ENCODE data around the gene ABHD16A. TPM values are rescaled to one million over a fixed set of nuclear protein-coding genes. Genes with fewer than 3 reads are reported as not detected.

ABHD16A gene
- total and polyA plus RNA-seq, 4 donors: 26.6 to 59.4 (median 34.9) TPM

GRCh38 chr6:31666337-31666965 lies 36.7 kb downstream of the ABHD16A start:
- WGBS: 3% methylated on average over 15 of the region's 15 CpGs
- TF ChIP-seq FOXA1 (IDR thresholded peaks at IDR 0.05) (no peak), RXRA (IDR thresholded peaks at IDR 0.05) (no peak)
- peak overlapping the region; percentile 87 to 98 (median 88) for H3K4me3 ChIP-seq (ENCODE audit: low read depth in 1 of 3, low read length in 3 of 3)
- peak overlapping the region; percentile 94 to 96 for H3K27ac ChIP-seq (ENCODE audit: low read depth in 1 of 2, low read length in 2 of 2)
- no peaks in the 10 kb centered on the region for H3K9me3 ChIP-seq (ENCODE audit: control insufficient read depth in 4 of 4, low read length in 3 of 4)
- DNase-seq (ENCODE audit: low spot score): no peak
- H3K27me3 ChIP-seq (ENCODE audit: control insufficient read depth in 4 of 4, insufficient read depth in 4 of 4, low read length in 3 of 4): no peaks in the 10 kb centered on the region
- H3K9ac ChIP-seq (ENCODE audit: low read depth in 1 of 2, low read length in 2 of 2): peak overlapping the region; percentile 81
- H3K4me1 ChIP-seq (ENCODE audit: control insufficient read depth in 4 of 4, insufficient read depth in 4 of 4, low read length in 3 of 4): peaks cover 4 to 45% (median 27%) of the 10 kb centered on the region in 4 donors
- peaks cover 11 to 44% (median 43%) of the 10 kb centered on the region in 4 donors for H3K36me3 ChIP-seq (ENCODE audit: control insufficient read depth in 4 of 4, insufficient read depth in 3 of 4, low read depth in 1 of 4, low read length in 3 of 4)

DNA sequence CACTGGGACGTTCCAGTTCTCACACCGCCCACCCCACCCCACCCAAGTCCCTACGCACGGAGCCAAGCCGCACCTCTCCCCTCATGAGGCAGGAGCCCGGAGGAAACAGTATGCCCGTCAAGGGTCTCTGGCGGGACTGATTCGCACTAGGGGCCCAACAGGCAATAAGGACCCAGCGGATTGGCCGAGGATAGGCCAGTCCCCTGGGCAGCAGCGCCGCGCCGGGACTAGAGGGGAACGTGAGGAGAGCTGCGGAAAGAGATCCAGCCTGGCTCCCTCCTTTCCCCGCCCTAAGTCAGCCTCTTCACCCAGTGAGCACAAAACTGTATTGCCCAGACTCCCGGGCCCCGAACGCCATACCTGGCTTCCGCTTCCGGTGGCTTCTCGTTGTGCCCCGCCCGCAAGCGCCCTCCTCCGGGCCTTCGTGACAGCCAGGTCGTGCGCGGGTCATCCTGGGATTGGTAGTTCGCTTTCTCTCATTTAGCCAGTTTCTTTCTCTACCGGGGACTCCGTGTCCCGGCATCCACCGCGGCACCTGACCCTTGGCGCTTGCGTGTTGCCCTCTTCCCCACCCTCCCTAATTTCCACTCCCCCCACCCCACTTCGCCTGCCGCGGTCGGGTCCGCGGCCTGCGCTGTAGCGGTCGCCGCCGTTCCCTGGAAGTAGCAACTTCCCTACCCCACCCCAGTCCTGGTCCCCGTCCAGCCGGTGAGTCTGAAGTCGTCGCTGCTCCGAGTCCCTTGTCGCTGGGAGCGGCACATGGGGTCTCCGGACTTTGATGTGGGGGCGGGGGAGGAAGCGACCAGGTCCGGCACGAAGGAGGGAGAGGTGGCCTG lies 37.4 kb downstream of the ABHD16A start, which contains the start of gene CSNK2B:
Gene CSNK2B, plus strand, starts transcription at position 580 of the 836 bp plus-strand sequence. CDS start 752 bp downstream, outside the sequence.
- TF ChIP-seq MAX (IDR thresholded peaks at IDR 0.05): peak; percentile 47
- no peak for TF ChIP-seq HNF4G (IDR thresholded peaks at IDR 0.05)
- peak in 1 of 2 donors; percentile 49 for TF ChIP-seq EGR1 (IDR thresholded peaks at IDR 0.05; ENCODE audit: low read depth in 2 of 2)
- TF ChIP-seq YY1 (IDR thresholded peaks at IDR 0.05): peak; percentile 61
- TF ChIP-seq SP1 (IDR thresholded peaks at IDR 0.05): peak; percentile 77
- TF ChIP-seq FOXA2 (IDR thresholded peaks at IDR 0.05): no peak
- peak; percentile 56 for TF ChIP-seq REST (IDR thresholded peaks at IDR 0.05)
- TF ChIP-seq HNF4A (conservative IDR thresholded peaks at IDR 0.05): peak; percentile 46 to 53
- TF ChIP-seq ATF3 (IDR thresholded peaks at IDR 0.05): no peak
- TF ChIP-seq, protein P1, sequence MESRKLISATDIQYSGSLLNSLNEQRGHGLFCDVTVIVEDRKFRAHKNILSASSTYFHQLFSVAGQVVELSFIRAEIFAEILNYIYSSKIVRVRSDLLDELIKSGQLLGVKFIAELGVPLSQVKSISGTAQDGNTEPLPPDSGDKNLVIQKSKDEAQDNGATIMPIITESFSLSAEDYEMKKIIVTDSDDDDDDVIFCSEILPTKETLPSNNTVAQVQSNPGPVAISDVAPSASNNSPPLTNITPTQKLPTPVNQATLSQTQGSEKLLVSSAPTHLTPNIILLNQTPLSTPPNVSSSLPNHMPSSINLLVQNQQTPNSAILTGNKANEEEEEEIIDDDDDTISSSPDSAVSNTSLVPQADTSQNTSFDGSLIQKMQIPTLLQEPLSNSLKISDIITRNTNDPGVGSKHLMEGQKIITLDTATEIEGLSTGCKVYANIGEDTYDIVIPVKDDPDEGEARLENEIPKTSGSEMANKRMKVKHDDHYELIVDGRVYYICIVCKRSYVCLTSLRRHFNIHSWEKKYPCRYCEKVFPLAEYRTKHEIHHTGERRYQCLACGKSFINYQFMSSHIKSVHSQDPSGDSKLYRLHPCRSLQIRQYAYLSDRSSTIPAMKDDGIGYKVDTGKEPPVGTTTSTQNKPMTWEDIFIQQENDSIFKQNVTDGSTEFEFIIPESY (IDR thresholded peaks at IDR 0.05): no peak
- TF ChIP-seq RXRA (IDR thresholded peaks at IDR 0.05): peak; percentile 61 to 65
- TF ChIP-seq FOXA1 (IDR thresholded peaks at IDR 0.05): no peak
- TF ChIP-seq NR2F2 (IDR thresholded peaks at IDR 0.05): peak; percentile 81
- TF ChIP-seq GABPA (IDR thresholded peaks at IDR 0.05 in 1 of 2, conservative IDR thresholded peaks at IDR 0.05 in 1 of 2): peak; percentile 89 to 95
- peak in 1 of 2 donors; percentile 23 for TF ChIP-seq RAD21 (IDR thresholded peaks at IDR 0.05)
- TF ChIP-seq TAF1 (conservative IDR thresholded peaks at IDR 0.05): peak; percentile 61
- no peak for TF ChIP-seq JUND (IDR thresholded peaks at IDR 0.05)
- TF ChIP-seq, protein P2, sequence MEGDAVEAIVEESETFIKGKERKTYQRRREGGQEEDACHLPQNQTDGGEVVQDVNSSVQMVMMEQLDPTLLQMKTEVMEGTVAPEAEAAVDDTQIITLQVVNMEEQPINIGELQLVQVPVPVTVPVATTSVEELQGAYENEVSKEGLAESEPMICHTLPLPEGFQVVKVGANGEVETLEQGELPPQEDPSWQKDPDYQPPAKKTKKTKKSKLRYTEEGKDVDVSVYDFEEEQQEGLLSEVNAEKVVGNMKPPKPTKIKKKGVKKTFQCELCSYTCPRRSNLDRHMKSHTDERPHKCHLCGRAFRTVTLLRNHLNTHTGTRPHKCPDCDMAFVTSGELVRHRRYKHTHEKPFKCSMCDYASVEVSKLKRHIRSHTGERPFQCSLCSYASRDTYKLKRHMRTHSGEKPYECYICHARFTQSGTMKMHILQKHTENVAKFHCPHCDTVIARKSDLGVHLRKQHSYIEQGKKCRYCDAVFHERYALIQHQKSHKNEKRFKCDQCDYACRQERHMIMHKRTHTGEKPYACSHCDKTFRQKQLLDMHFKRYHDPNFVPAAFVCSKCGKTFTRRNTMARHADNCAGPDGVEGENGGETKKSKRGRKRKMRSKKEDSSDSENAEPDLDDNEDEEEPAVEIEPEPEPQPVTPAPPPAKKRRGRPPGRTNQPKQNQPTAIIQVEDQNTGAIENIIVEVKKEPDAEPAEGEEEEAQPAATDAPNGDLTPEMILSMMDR (IDR thresholded peaks at IDR 0.05; ENCODE audit: low read depth, low read length, missing input control): no peak
- Histone ChIP-seq H3K36me3 (ENCODE audit: control insufficient read depth in 4 of 4, insufficient read depth in 3 of 4, low read depth in 1 of 4, low read length in 3 of 4) (peaks cover 11 to 37% (median 36%) of the 10 kb centered on the region in 4 donors), H3K9ac (ENCODE audit: low read depth in 1 of 2, low read length in 2 of 2) (peak within 1 kb of the TSS; percentile 81 to 94), H3K27ac (ENCODE audit: low read depth in 1 of 2, low read length in 2 of 2) (peak within 1 kb of the TSS; percentile 94 to 96), H3K4me3 (ENCODE audit: low read depth in 1 of 3, low read length in 3 of 3) (peak within 1 kb of the TSS; percentile 87 to 98 (median 88)), H3K4me1 (ENCODE audit: control insufficient read depth in 4 of 4, insufficient read depth in 4 of 4, low read length in 3 of 4) (peaks cover 6 to 45% (median 32%) of the 10 kb centered on the region in 4 donors), H3K27me3 (ENCODE audit: control insufficient read depth in 4 of 4, insufficient read depth in 4 of 4, low read length in 3 of 4) (no peaks in the 10 kb centered on the region), H3K9me3 (ENCODE audit: control insufficient read depth in 4 of 4, low read length in 3 of 4) (no peaks in the 10 kb centered on the region)
- WGBS: under 1% methylated on average over 63 of the region's 63 CpGs
- DNase-seq (ENCODE audit: low spot score): peak; percentile 96

All from liver (tissue), 9 donors.